Measurements from ENCODE around the gene MTG1. TPM values are rescaled to one million over a fixed set of nuclear protein-coding genes. Genes with fewer than 3 reads are reported as not detected.

MTG1 gene
- total RNA-seq, 1 experiment from 2014 or later = 83.3 TPM

GRCh38 chr10:133419211-133419950 lies 25.4 kb downstream of the MTG1 start:
- H3K9me3 ChIP-seq (ENCODE audit: low read depth, low read length, poor library complexity, severe bottlenecking) = no peaks in the 10 kb centered on the region
- DNase-seq (ENCODE audit: low spot score) = no peak
- peaks cover 5% of the 10 kb centered on the region for H3K36me3 ChIP-seq (ENCODE audit: insufficient read depth, low read length, poor library complexity, severe bottlenecking)
- ChIA-PET CTCF (no interaction called here), POLR2A (ENCODE audit: low non-redundant PET) (no interaction called here)
- no peaks in the 10 kb centered on the region for H3K4me1 ChIP-seq (ENCODE audit: insufficient read depth, low read length, poor library complexity, severe bottlenecking)
- H3K27ac ChIP-seq (ENCODE audit: low read depth, low read length, poor library complexity, severe bottlenecking) = no peak overlapping the region
- BruUV-seq (replicated peaks) = no TSS peak
- intact Hi-C loops (cut with micrococcal nuclease; ENCODE audit: unreplicated experiment) = no loop called here
- H3K27me3 ChIP-seq (replicated peaks; ENCODE audit: insufficient read depth, low read depth, low read length, poor library complexity) = no peaks in the 10 kb centered on the region
- H3K4me3 ChIP-seq (ENCODE audit: low read depth, low read length, poor library complexity, severe bottlenecking) = no peak overlapping the region
- TF ChIP-seq, protein P1, sequence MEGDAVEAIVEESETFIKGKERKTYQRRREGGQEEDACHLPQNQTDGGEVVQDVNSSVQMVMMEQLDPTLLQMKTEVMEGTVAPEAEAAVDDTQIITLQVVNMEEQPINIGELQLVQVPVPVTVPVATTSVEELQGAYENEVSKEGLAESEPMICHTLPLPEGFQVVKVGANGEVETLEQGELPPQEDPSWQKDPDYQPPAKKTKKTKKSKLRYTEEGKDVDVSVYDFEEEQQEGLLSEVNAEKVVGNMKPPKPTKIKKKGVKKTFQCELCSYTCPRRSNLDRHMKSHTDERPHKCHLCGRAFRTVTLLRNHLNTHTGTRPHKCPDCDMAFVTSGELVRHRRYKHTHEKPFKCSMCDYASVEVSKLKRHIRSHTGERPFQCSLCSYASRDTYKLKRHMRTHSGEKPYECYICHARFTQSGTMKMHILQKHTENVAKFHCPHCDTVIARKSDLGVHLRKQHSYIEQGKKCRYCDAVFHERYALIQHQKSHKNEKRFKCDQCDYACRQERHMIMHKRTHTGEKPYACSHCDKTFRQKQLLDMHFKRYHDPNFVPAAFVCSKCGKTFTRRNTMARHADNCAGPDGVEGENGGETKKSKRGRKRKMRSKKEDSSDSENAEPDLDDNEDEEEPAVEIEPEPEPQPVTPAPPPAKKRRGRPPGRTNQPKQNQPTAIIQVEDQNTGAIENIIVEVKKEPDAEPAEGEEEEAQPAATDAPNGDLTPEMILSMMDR (conservative IDR thresholded peaks at IDR 0.05; ENCODE audit: low read depth, low read length) = no peak
- no peak for TF ChIP-seq EZH2 (IDR thresholded peaks at IDR 0.05; ENCODE audit: borderline replicate concordance, low read depth, low read length, poor library complexity, severe bottlenecking)

DNA sequence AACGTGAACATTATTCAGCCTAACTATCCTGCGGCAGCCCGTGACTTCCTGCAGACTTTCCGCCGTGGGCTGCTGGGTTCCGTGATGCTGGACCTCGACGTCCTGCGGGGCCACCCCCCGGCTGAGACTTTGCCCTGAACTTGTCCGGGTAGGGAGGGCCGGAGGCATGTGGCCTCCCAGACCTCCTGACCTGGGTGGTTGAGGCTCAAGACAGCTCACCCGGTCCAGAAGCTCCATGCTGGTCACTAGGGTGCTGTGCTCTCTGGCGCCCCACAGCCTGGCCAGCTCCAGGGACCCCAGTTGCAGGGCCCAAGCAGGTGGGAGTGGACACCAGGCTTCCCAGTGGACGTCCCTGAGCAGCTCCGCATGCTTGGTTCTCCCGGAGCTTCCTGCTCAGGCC lies 26.1 kb downstream of the MTG1 start:
- no peak for TF ChIP-seq EZH2 (IDR thresholded peaks at IDR 0.05; ENCODE audit: borderline replicate concordance, low read depth, low read length, poor library complexity, severe bottlenecking)
- TF ChIP-seq, protein P1 (conservative IDR thresholded peaks at IDR 0.05; ENCODE audit: low read depth, low read length) = no peak
- no peaks in the 10 kb centered on the region for H3K27me3 ChIP-seq (replicated peaks; ENCODE audit: insufficient read depth, low read depth, low read length, poor library complexity)
- ChIA-PET POLR2A (ENCODE audit: low non-redundant PET) (no interaction called here), CTCF (no interaction called here)
- no peak overlapping the region for H3K4me3 ChIP-seq (ENCODE audit: low read depth, low read length, poor library complexity, severe bottlenecking)
- no peak overlapping the region for H3K27ac ChIP-seq (ENCODE audit: low read depth, low read length, poor library complexity, severe bottlenecking)
- no peak for DNase-seq (ENCODE audit: low spot score)
- BruUV-seq (replicated peaks) = no TSS peak
- intact Hi-C loops (cut with micrococcal nuclease; ENCODE audit: unreplicated experiment) = no loop called here
- peaks cover 5% of the 10 kb centered on the region for H3K36me3 ChIP-seq (ENCODE audit: insufficient read depth, low read length, poor library complexity, severe bottlenecking)
- H3K9me3 ChIP-seq (ENCODE audit: low read depth, low read length, poor library complexity, severe bottlenecking) = no peaks in the 10 kb centered on the region
- no peaks in the 10 kb centered on the region for H3K4me1 ChIP-seq (ENCODE audit: insufficient read depth, low read length, poor library complexity, severe bottlenecking)

- Histone ChIP-seq H3K9me3 (ENCODE audit: low read depth, low read length, poor library complexity, severe bottlenecking) (no peaks in the 10 kb centered on the region), H3K36me3 (ENCODE audit: insufficient read depth, low read length, poor library complexity, severe bottlenecking) (peaks cover 2% of the 10 kb centered on the region), H3K4me3 (ENCODE audit: low read depth, low read length, poor library complexity, severe bottlenecking) (no peak overlapping the region), H3K27me3 (replicated peaks; ENCODE audit: insufficient read depth, low read depth, low read length, poor library complexity) (no peaks in the 10 kb centered on the region), H3K4me1 (ENCODE audit: insufficient read depth, low read length, poor library complexity, severe bottlenecking) (no peaks in the 10 kb centered on the region), H3K27ac (ENCODE audit: low read depth, low read length, poor library complexity, severe bottlenecking) (no peak overlapping the region)
- ChIA-PET POLR2A (ENCODE audit: low non-redundant PET) (no interaction called here), CTCF (no interaction called here)
- BruUV-seq (replicated peaks) = no TSS peak
- no peak for DNase-seq (ENCODE audit: low spot score)
- TF ChIP-seq, protein P1 (conservative IDR thresholded peaks at IDR 0.05; ENCODE audit: low read depth, low read length) = no peak
- no peak for TF ChIP-seq EZH2 (IDR thresholded peaks at IDR 0.05; ENCODE audit: borderline replicate concordance, low read depth, low read length, poor library complexity, severe bottlenecking)
- intact Hi-C loops (cut with micrococcal nuclease; ENCODE audit: unreplicated experiment) = no loop called here
Measured at GRCh38 chr10:133420579-133420978, 26.6 kb downstream of the MTG1 start.
